Left lung (tissue), 10 donors: Measurements from ENCODE around the gene UBXN11. TPM values are rescaled to one million over a fixed set of nuclear protein-coding genes. Genes with fewer than 3 reads are reported as not detected.

Experiments used
- ATAC-seq: fragments of 200-7000 bp; cut with Tn5 transposase; one replicate; pipeline ENCODE4 v1.9.1; 2020; ENCODE audit warnings: moderate library complexity
- DNase-seq, 4 donors: peaks; one replicate each; pipeline ENCODE4 v3.0.0-alpha.2; 2013 to 2020
- H3K27ac ChIP-seq, 2 donors: fragments of 200-600 bp; sonication (generic) in 1 of 2; one replicate each; pipeline versions ENCODE4 v1.5.0 to v1.8.0; 2020 to 2021
- H3K27me3 ChIP-seq, 2 donors: fragments of 200-600 bp; sonication (generic) in 1 of 2; one replicate each; pipeline versions ENCODE4 v1.5.0 to v1.8.0; 2020 to 2021
- H3K36me3 ChIP-seq, 2 donors: fragments of 200-600 bp; sonication (generic) in 1 of 2; one replicate each; pipeline versions ENCODE4 v1.5.0 to v1.8.0; 2020 to 2021
- H3K4me1 ChIP-seq, 2 donors: fragments of 200-600 bp; one replicate each; pipeline ENCODE4 v1.8.0; 2021
- H3K4me3 ChIP-seq, 2 donors: fragments of 200-600 bp; sonication (generic) in 1 of 2; one replicate each; pipeline versions ENCODE4 v1.5.0 to v1.8.0; 2020 to 2021; ENCODE audit warnings: mild to moderate bottlenecking in 1 of 2
- H3K9me3 ChIP-seq, 2 donors: fragments of 200-600 bp; sonication (generic) in 1 of 2; one replicate each; pipeline versions ENCODE4 v1.5.0 to v1.8.0; 2020 to 2021
- intact Hi-C, 2 donors: fragments of 100-400 bp; cut with DNase I; formaldehyde crosslinking; loops; one replicate each; pipeline versions ENCODE4 v1.11.2 to v1.14.2; 2022
- polyA plus RNA-seq, 6 donors: library from polyadenylated mRNA; unstranded; fragments of 120-200 nt; gene quantifications; one replicate each; pipeline ENCODE4 v1.2.1, GENCODE V29; 2013; ENCODE audit not compliant: insufficient read length in 6 of 6
- total RNA-seq, 2 donors: library from RNA; stranded (reverse); fragmentation: NEBNext Ultra II Directional; extraction: Animal tissue kit (Norgen Biotek cat#: 25700); gene quantifications; one replicate each; pipeline ENCODE4 v1.2.1, GENCODE V29; 2021
- TF ChIP-seq, protein P1 (sequence below), 2 donors: fragments of 200-600 bp; sonication (generic) in 1 of 2; IDR thresholded peaks; one replicate each; pipeline versions ENCODE4 v1.5.0 to v1.8.0; 2021; ENCODE audit warnings: antibody characterized with exemption in 2 of 2
- donor health status: DM: no; HTN: yes; CAD: no.
- donor health status: DM: no; HTN: no; CAD: no.

The UBXN11 gene
- total and polyA plus RNA-seq, 8 donors: 23.0 to 43.1 (median 26.1) TPM

DNA sequence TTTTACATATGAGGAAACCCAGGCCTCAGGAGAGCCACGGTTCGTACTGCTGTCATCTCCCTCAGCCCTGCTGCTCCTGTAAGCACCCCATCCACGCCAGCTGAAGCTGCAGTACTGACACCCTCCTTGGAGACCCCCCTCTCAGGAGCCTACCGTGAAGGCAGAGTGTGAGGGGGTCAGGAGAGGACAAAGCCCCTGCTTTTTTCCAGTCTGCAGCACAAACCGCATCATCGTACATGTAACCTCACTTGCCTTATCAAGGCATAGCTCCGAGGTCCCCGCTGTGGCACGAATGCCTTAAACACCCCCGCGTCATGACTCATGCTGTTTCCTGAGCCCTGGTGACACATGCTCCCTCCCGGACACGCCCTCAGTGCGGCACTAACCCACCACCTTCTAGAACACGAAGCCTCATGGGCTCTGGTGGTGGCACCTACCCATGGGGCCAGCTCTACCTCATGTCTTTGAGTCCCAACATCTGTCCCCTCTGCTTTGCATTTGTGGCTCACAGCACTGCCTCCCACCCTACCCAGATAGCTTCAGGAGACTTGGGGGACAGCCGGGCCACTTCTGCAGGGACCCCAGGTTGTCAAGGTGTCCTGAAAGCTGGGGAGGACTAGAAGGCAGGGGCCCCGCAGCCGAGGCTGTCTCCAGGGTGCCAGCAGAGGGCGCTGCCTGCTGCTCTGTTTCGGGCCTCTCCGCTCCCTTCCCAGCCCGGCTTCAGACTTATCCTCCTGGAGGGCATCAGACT lies 21.7 kb downstream of the UBXN11 start:
- ATAC-seq (peak; percentile 34), DNase-seq (peak in 2 of 4 donors; percentile 85 to 91)
- H3K36me3 ChIP-seq: peaks cover 0 to 36% of the 10 kb centered on the region in 2 donors
- no peaks in the 10 kb centered on the region for H3K27me3 ChIP-seq
- TF ChIP-seq, protein P1, sequence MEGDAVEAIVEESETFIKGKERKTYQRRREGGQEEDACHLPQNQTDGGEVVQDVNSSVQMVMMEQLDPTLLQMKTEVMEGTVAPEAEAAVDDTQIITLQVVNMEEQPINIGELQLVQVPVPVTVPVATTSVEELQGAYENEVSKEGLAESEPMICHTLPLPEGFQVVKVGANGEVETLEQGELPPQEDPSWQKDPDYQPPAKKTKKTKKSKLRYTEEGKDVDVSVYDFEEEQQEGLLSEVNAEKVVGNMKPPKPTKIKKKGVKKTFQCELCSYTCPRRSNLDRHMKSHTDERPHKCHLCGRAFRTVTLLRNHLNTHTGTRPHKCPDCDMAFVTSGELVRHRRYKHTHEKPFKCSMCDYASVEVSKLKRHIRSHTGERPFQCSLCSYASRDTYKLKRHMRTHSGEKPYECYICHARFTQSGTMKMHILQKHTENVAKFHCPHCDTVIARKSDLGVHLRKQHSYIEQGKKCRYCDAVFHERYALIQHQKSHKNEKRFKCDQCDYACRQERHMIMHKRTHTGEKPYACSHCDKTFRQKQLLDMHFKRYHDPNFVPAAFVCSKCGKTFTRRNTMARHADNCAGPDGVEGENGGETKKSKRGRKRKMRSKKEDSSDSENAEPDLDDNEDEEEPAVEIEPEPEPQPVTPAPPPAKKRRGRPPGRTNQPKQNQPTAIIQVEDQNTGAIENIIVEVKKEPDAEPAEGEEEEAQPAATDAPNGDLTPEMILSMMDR (IDR thresholded peaks at IDR 0.05): peak; percentile 54 to 67
- H3K27ac ChIP-seq: peak overlapping the region in 1 of 2 donors; percentile 98
- no peaks in the 10 kb centered on the region for H3K9me3 ChIP-seq
- intact Hi-C loops: loop anchor here in 1 of 2 donors (5.0 kb wide), 1 partner anchor 38 kb away; no protein-coding TSS in a partner anchor
- no peak overlapping the region for H3K4me3 ChIP-seq
- peaks cover 14 to 93% of the 10 kb centered on the region in 2 donors for H3K4me1 ChIP-seq

DNA sequence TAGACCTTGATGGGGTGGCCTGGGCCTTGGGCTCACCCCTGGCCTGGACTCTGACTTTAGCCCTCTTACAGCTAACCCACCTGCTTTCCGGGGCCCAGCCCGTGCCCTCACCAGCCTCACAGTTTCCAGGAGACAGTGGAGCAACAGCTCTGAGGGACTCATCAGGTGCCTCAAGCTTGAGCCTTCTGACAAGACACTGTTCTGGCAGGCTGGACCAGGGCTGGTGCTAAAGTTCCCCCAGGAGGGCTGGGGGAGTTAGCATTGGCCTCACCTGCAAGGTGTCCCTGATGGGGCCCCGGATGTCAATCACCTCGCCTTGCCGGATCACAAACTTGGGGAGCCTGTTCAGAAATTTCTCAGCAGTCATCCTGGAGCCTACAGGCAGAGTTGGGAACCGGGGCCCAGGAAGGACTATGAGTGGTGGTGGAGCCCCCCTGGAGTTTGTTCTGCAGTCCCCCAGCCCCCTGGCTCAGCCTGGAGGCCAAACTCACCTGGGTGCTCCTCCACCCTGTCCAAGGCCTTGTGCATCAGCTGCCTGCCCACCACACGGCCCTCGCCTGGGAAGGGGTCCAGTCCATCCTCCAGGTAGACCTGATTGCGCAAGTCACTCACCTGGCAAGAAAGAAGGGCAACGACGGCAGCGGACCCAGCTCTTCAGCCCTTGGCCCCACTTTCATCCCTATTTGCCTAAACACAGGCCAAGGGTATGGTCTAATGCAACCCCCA lies 22.4 kb downstream of the UBXN11 start:
- peaks cover 0 to 36% of the 10 kb centered on the region in 2 donors for H3K36me3 ChIP-seq
- H3K4me3 ChIP-seq: no peak overlapping the region
- H3K27ac ChIP-seq: peak overlapping the region in 1 of 2 donors; percentile 98
- no peak for DNase-seq
- H3K27me3 ChIP-seq: no peaks in the 10 kb centered on the region
- H3K4me1 ChIP-seq: peaks cover 19 to 91% of the 10 kb centered on the region in 2 donors
- no peaks in the 10 kb centered on the region for H3K9me3 ChIP-seq
- TF ChIP-seq, protein P1 (IDR thresholded peaks at IDR 0.05): no peak
- no peak for ATAC-seq
- intact Hi-C loops: loop anchor here in 1 of 2 donors (5.0 kb wide), 1 partner anchor 38 kb away; no protein-coding TSS in a partner anchor

DNA sequence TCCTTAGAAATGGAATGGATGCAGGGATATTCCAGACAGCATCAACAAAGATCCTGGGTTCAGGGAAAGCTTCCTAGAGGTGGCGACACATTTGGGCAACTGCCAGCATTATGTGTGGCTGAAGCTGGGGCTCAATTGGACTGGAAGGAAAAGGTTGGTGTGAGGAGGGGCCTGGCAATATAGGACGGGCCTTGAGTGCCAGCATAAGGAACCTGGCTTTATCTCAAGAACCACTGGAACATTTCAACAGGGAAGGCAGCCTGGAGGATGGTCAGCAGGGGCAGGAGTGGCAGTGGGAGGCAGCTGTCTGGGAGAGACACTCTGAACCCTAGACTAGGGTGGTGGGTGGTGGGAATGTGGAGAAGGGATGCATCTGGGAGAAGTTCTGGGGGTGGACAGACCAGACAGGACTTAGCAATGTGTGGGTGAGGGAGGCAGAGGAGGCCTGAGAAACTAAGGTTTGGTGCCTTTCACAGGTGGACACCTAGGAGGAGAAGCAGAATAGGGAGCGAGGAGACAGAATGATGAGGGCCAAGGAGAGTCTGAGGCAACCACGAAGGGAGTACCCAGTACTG lies 23.1 kb downstream of the UBXN11 start:
- TF ChIP-seq, protein P1 (IDR thresholded peaks at IDR 0.05): no peak
- intact Hi-C loops: loop anchor here in 1 of 2 donors (5.0 kb wide), 1 partner anchor 39 kb away; no protein-coding TSS in a partner anchor
- Histone ChIP-seq H3K27me3 (no peaks in the 10 kb centered on the region), H3K27ac (peak overlapping the region in 1 of 2 donors; percentile 98), H3K4me1 (peaks cover 26 to 91% of the 10 kb centered on the region in 2 donors), H3K4me3 (no peak overlapping the region), H3K36me3 (peaks cover 0 to 36% of the 10 kb centered on the region in 2 donors), H3K9me3 (no peaks in the 10 kb centered on the region)
- no peak for ATAC-seq
- DNase-seq: no peak

DNA sequence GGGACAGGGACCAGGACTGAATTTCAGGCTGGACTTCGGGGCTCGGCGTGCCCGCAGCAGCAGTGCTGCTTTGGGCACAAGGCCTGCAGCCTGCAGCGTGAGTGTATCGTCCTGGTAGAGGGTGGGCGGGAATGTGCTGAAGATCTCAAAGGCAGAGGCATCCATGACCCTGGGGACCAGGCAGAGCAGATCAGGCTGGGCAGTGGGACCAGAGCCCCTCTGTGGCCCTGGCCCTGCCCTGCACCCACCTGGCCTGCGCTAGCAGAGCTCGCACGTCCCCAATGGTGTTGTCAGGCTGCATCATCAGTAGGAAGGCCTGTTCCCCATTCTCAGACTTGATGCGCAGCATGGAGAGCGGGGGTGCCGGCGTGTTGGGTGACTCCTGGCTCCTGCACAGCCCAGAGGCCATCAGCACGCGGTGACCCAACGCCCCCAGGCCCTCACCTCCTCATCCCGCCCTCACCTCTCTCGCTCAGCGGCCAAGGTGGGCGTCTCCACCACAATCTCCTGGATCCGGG lies 24.0 kb downstream of the UBXN11 start:
- Histone ChIP-seq H3K4me1 (peaks cover 35 to 91% of the 10 kb centered on the region in 2 donors), H3K27ac (peak overlapping the region in 1 of 2 donors; percentile 98), H3K4me3 (no peak overlapping the region), H3K36me3 (peaks cover 0 to 36% of the 10 kb centered on the region in 2 donors), H3K27me3 (no peaks in the 10 kb centered on the region), H3K9me3 (no peaks in the 10 kb centered on the region)
- intact Hi-C loops: loop anchor here in 1 of 2 donors (5.0 kb wide), 1 partner anchor 40 kb away; no protein-coding TSS in a partner anchor
- DNase-seq (no peak), ATAC-seq (no peak)
- TF ChIP-seq, protein P1 (IDR thresholded peaks at IDR 0.05): no peak
